Trophoblast cell (in vitro differentiated cells and primary cell): Measurements from ENCODE around the gene PRR5.

Experiments used
- DNase-seq, 2 donors: peaks; one replicate each; pipeline ENCODE4 v3.0.0-alpha.2; 2016
- H2AFZ ChIP-seq: 2 replicates; pipeline ENCODE4 v1.6.1; 2013; ENCODE audit warnings: low read length, moderate library complexity, mild to moderate bottlenecking; ENCODE audit not compliant: insufficient read depth, poor library complexity
- H2AK5ac ChIP-seq: 2 replicates; pipeline ENCODE4 v1.6.1; 2013; ENCODE audit warnings: mild to moderate bottlenecking, low read length
- H2BK120ac ChIP-seq: 2 replicates; pipeline ENCODE4 v1.6.1; 2013; ENCODE audit warnings: low read length, mild to moderate bottlenecking, moderate library complexity; ENCODE audit not compliant: insufficient read depth, poor library complexity
- H2BK12ac ChIP-seq: 2 replicates; pipeline ENCODE4 v1.6.1; 2013; ENCODE audit warnings: mild to moderate bottlenecking, low read length, moderate library complexity
- H2BK5ac ChIP-seq: 2 replicates; pipeline ENCODE4 v1.6.1; 2013; ENCODE audit warnings: low read length, low read depth, moderate library complexity, mild to moderate bottlenecking; ENCODE audit not compliant: poor library complexity
- H3K14ac ChIP-seq: 2 replicates; pipeline ENCODE4 v1.6.1; 2013; ENCODE audit warnings: mild to moderate bottlenecking, low read length
- H3K18ac ChIP-seq: 2 replicates; pipeline ENCODE4 v1.6.1; 2013; ENCODE audit warnings: mild to moderate bottlenecking, low read length
- H3K23ac ChIP-seq: 2 replicates; pipeline ENCODE4 v1.6.1; 2013; ENCODE audit warnings: low read length
- H3K27ac ChIP-seq: 2 replicates; pipeline ENCODE4 v1.5.1; 2013; ENCODE audit warnings: low read depth, mild to moderate bottlenecking, inconsistent platforms, low read length, moderate library complexity
- H3K27me3 ChIP-seq: 2 replicates; pipeline ENCODE4 v1.6.1; 2013; ENCODE audit warnings: inconsistent platforms, mild to moderate bottlenecking, low read length, moderate library complexity; ENCODE audit not compliant: insufficient read depth
- H3K36me3 ChIP-seq, 2 experiments: 1 replicate in 1 of 2; 2 replicates in 1 of 2; pipeline ENCODE4 v1.6.1; 2013; ENCODE audit warnings: low read length in 2 of 2, mild to moderate bottlenecking in 2 of 2, moderate library complexity in 1 of 2; ENCODE audit not compliant: insufficient read depth in 2 of 2, control insufficient read depth in 1 of 2
- H3K4ac ChIP-seq: 2 replicates; pipeline ENCODE4 v1.6.1; 2013; ENCODE audit warnings: low read depth, mild to moderate bottlenecking, low read length, moderate library complexity
- H3K4me1 ChIP-seq, 2 experiments: 1 replicate in 1 of 2; 2 replicates in 1 of 2; pipeline ENCODE4 v1.6.1; 2013; ENCODE audit warnings: low read length in 2 of 2, mild to moderate bottlenecking in 2 of 2, moderate library complexity in 1 of 2; ENCODE audit not compliant: insufficient read depth in 2 of 2, control insufficient read depth in 1 of 2
- H3K4me2 ChIP-seq: 2 replicates; pipeline ENCODE4 v1.6.1; 2013; ENCODE audit warnings: inconsistent platforms, mild to moderate bottlenecking, low read length, moderate library complexity
- H3K4me3 ChIP-seq: 2 replicates; pipeline ENCODE4 v1.5.1; 2013; ENCODE audit warnings: mild to moderate bottlenecking, low read depth, low read length, inconsistent platforms
- H3K79me1 ChIP-seq: one replicate; pipeline ENCODE4 v1.6.1; 2013; ENCODE audit warnings: low read length
- H3K79me2 ChIP-seq: 2 replicates; pipeline ENCODE4 v1.6.1; 2013; ENCODE audit warnings: low read length, mild to moderate bottlenecking; ENCODE audit not compliant: control insufficient read depth, insufficient read depth, poor library complexity
- H3K9ac ChIP-seq: 2 replicates; pipeline ENCODE4 v1.6.1; 2013; ENCODE audit warnings: mild to moderate bottlenecking, low read length
- H3K9me3 ChIP-seq: 2 replicates; pipeline ENCODE4 v1.6.1; 2013; ENCODE audit warnings: low read depth, mild to moderate bottlenecking, control low read depth, inconsistent platforms, low read length; ENCODE audit not compliant: insufficient read depth
- H4K12ac ChIP-seq: 2 replicates; pipeline ENCODE4 v1.6.1; 2013; ENCODE audit warnings: low read depth, mild to moderate bottlenecking, low read length, moderate library complexity
- H4K8ac ChIP-seq: 2 replicates; pipeline ENCODE4 v1.6.1; 2013; ENCODE audit warnings: low read depth, mild to moderate bottlenecking, low read length, moderate library complexity
- H4K91ac ChIP-seq: one replicate; pipeline ENCODE4 v1.6.1; 2013; ENCODE audit warnings: low read depth, mild to moderate bottlenecking, low read length, moderate library complexity
- WGBS: extraction: QIAGEN DNeasy Blood & Tissue Kit; methylation state at CpG from one replicate; pipeline ENCODE4 v1.1.7; 2013; ENCODE audit warnings: missing lambda C conversion rate; ENCODE audit not compliant: insufficient read length, insufficient coverage; ENCODE audit errors: extremely low coverage; 5-methylcytosine and 5-hydroxymethylcytosine counted together

The PRR5 gene

DNA sequence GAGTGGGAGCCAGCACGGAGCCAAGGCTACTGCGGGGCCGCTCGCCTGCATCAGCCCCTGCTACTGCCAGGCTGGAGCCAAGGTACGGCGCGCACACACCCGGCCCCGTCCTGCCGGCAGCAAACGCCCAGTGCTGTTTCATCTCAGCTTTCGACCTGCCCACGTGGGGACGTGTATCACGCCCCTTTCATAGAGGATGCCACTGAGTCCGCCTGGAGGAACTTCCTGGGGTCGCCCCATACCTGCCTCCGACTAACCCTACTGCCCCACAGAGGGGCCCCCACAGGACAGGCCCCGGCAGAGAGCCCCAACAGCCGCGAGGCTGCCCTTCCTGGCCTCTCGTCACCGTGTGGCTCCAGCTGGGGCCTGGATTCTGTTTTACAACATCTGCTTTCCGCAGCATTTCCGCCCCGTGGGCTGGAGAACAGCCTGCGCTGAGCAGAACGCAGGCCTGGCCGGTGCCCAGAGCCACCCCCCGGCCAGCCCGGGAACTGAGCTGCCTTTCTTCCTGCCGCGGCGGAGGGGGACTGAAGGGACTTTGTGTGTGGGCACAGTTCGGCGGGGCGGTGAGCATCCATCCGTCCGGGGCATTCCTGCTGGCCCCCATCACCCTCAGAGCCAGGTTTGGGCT, 27.5 kb downstream of the PRR5 start:
- no peak overlapping the region for H3K9ac ChIP-seq
- WGBS, result no CpG with 5 or more reads among the region's 39 CpGs
- H3K4ac ChIP-seq, result no peak overlapping the region

DNA sequence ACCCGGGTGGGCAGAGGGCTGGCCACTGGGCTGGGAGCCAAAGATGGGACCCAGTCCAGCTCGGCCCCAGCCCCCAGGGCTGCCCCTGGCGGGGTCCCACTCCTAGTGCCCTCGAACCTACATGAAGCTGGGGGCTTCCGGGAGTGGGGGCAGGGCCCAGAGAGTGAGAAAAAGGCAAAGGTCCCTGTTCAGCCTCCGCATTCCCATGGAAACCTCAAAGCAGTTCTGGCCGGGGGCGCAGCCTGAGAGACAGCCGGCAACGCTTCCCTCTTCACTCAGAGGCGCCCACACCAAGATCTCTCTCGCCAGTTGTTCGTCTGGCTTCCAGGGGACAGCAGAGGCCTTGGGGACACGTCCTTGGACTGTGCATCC, 28.0 kb downstream of the PRR5 start:
- Histone ChIP-seq H4K12ac (no peak overlapping the region), H2BK5ac (no peak overlapping the region), H3K27ac (no peak overlapping the region), H3K9me3 (peaks cover 7% of the 10 kb centered on the region), H4K8ac (no peak overlapping the region), H3K27me3 (no peaks in the 10 kb centered on the region), H3K9ac (no peak overlapping the region), H3K79me1 (no peaks in the 10 kb centered on the region), H3K36me3 (peaks cover 43 to 58% of the 10 kb centered on the region in 2 experiments), H2AFZ (no peak overlapping the region), H2BK12ac (no peak overlapping the region), H4K91ac (no peak overlapping the region), H3K4me3 (no peak overlapping the region), H2BK120ac (no peak overlapping the region), H3K4me1 (peaks cover 2 to 5% of the 10 kb centered on the region in 2 experiments), H3K4ac (no peak overlapping the region), H3K4me2 (no peak overlapping the region), H3K14ac (no peak overlapping the region), H2AK5ac (no peak overlapping the region), H3K18ac (no peak overlapping the region), H3K79me2 (no peaks in the 10 kb centered on the region), H3K23ac (no peak overlapping the region)
- no CpG with 5 or more reads among the region's 14 CpGs for WGBS
- DNase-seq, result no peak

More for the DNA sequence above, 27.5 kb downstream of the PRR5 start:
- Histone ChIP-seq H3K23ac (no peak overlapping the region), H4K12ac (no peak overlapping the region), H4K8ac (no peak overlapping the region), H2AFZ (no peak overlapping the region), H3K4me2 (no peak overlapping the region), H3K4me1 (peaks cover 7 to 10% of the 10 kb centered on the region in 2 experiments), H2BK5ac (no peak overlapping the region), H3K79me1 (no peaks in the 10 kb centered on the region), H3K79me2 (no peaks in the 10 kb centered on the region), H2BK120ac (no peak overlapping the region), H3K18ac (no peak overlapping the region), H3K14ac (no peak overlapping the region), H3K27me3 (no peaks in the 10 kb centered on the region), H3K4me3 (no peak overlapping the region), H3K9me3 (peaks cover 7% of the 10 kb centered on the region), H3K36me3 (peaks cover 43 to 58% of the 10 kb centered on the region in 2 experiments), H4K91ac (no peak overlapping the region), H2AK5ac (no peak overlapping the region), H2BK12ac (no peak overlapping the region), H3K27ac (no peak overlapping the region)
- no peak for DNase-seq

DNA sequence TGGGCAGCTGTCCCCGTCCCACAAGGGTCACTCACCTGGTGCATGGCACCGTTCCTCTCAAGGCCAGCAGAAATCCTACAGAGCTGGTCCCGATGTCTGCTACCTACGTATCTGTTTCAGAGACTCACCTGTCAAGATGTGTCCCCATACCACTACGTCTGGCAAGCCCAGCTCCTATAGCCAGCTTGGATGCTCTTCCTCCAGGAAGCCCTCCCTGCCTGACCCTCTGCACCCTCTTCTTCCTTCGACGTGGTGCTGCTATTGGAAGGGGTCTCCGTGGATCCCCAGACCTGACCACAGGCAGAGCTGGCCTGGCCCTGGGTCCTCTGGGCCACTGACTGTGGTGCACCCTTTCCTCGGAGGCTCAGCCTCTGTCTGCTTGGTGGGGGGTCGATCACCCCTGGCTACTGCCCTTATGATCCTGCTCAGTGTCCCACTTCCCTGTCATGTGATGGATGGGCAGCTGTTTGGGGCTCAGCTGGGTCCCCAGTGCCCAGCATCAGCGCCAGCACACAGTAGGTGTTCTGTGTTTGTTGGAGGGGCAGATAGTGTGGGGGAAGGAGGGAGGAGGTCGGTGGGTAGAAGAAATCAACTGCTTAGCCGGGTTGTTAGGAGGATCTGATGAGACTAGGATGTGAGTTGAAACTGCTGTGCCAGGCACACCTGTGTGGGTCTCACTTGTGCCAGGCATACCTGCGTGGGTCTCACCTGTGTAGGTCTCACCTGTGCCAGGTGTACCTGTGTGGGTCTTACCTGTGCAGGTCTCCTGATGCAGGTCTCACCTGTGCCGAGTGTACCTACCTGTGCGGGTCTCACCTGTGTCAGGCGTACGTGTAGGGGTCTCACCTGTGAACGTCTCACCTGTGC, 28.7 kb downstream of the PRR5 start:
- Histone ChIP-seq H3K27me3 (no peaks in the 10 kb centered on the region), H4K8ac (no peak overlapping the region), H3K36me3 (peaks cover 43 to 58% of the 10 kb centered on the region in 2 experiments), H3K9ac (no peak overlapping the region), H2BK5ac (no peak overlapping the region), H3K14ac (no peak overlapping the region), H2AK5ac (no peak overlapping the region), H3K9me3 (peaks cover 12% of the 10 kb centered on the region), H2BK12ac (no peak overlapping the region), H2BK120ac (no peak overlapping the region), H3K4me1 (peaks cover 0 to 3% of the 10 kb centered on the region in 2 experiments), H3K4me3 (no peak overlapping the region), H3K27ac (no peak overlapping the region), H3K4ac (no peak overlapping the region), H3K79me2 (no peaks in the 10 kb centered on the region), H3K18ac (no peak overlapping the region), H3K23ac (no peak overlapping the region), H4K91ac (no peak overlapping the region), H2AFZ (no peak overlapping the region), H3K4me2 (no peak overlapping the region), H4K12ac (no peak overlapping the region), H3K79me1 (no peaks in the 10 kb centered on the region)
- WGBS, result no CpG with 5 or more reads among the region's 19 CpGs
- DNase-seq, result no peak

DNA sequence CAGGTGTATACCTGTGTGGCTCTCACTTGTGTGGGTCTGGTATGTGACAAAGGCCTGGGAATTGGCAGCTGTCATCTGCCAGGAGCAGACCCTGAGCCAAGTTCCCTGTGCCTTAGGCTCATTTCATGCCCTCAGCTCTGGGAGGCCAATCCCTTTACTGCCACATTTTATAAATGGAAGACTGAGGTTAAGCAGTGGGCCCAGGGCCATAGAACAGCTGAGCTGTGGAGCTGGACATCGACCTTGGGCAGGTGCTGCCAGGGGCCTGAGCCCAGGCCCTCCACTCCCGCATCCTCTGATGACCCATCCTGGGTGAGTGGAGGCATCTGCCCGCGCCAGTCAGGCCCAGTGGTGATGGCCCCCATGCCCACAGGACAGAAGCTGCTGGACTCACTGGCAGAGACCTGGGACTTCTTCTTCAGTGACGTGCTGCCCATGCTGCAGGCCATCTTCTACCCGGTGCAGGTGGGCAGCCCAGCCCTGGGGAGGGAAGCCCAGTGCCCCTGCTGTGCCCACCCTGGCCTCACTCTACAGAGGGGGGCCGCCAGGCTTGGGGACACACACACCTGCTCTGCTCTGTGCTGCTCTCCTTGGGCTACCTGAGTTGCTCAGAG, 29.5 kb downstream of the PRR5 start:
- Histone ChIP-seq H3K18ac (no peak overlapping the region), H3K9ac (no peak overlapping the region), H3K4ac (no peak overlapping the region), H2AK5ac (no peak overlapping the region), H3K23ac (no peak overlapping the region), H4K91ac (no peak overlapping the region), H3K9me3 (peaks cover 12% of the 10 kb centered on the region), H2BK5ac (no peak overlapping the region), H2AFZ (no peak overlapping the region), H2BK12ac (no peak overlapping the region), H3K36me3 (peaks cover 37 to 51% of the 10 kb centered on the region in 2 experiments), H4K8ac (no peak overlapping the region), H3K14ac (no peak overlapping the region), H2BK120ac (no peak overlapping the region), H3K4me1 (no peaks in the 10 kb centered on the region), H3K27ac (no peak overlapping the region), H3K27me3 (no peaks in the 10 kb centered on the region), H3K4me2 (no peak overlapping the region), H3K79me2 (no peaks in the 10 kb centered on the region), H4K12ac (no peak overlapping the region), H3K79me1 (no peaks in the 10 kb centered on the region), H3K4me3 (no peak overlapping the region)
- DNase-seq, result no peak
- no CpG with 5 or more reads among the region's 7 CpGs for WGBS
